ENCODE measurements around the gene B3GNT3. TPM values are rescaled to one million over a fixed set of nuclear protein-coding genes. Genes with fewer than 3 reads are reported as not detected.
A peak's percentile ranks its signal among the peaks of the same experiment; 100 is the strongest.

Gene B3GNT3
- total and polyA plus RNA-seq, 2 of the 13 experiments (the other 11 are each of a cell fraction or from before 2014, with no cell fraction given): 0.86 to 4.0 TPM

DNA sequence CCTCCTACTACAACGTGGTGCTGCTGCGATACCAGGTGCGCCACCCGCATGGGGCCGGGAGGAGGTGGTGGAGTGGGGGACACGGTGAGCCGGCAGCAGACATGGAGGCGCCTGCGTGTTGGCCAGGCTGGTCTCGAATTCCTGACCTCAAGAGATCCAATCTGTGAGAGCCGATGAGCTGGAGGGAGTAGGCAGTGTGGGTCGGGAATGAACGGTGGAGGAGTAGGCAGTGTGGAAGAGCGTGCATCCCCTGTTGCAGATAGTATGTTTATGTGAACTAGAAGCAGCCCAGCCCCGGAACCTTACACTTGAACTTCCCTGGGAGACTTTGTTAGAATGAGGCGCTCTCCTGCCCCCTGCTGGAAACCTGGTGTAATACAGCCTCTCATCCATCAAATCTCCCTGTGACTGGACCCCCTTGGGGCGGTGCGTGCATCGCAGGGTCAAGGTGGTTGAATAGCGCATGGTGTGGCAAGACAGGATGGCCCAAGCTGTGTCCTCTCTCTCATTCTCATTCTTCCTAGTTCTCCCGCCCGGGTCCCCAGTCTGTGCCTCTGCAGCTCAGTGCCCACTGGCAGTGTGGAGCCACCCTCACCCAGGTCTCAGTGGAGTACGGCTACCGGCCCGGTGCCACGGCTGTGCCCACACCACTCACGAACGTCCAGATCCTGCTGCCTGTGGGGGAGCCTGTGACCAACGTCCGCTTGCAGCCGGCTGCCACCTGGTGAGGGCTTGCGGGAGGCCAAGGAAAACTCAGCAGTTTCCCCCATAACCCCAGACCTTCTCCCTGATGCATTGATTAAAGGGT is 10.5 kb upstream of the B3GNT3 start (continued):
- TF ChIP-seq RAD21 (CRISPR knock-in tag; IDR thresholded peaks at IDR 0.05) (peak; percentile 56; the same call in 1 of the 2 replicates), ZNF501 (CRISPR knock-in tag; IDR thresholded peaks at IDR 0.05) (no peak)

DNA sequence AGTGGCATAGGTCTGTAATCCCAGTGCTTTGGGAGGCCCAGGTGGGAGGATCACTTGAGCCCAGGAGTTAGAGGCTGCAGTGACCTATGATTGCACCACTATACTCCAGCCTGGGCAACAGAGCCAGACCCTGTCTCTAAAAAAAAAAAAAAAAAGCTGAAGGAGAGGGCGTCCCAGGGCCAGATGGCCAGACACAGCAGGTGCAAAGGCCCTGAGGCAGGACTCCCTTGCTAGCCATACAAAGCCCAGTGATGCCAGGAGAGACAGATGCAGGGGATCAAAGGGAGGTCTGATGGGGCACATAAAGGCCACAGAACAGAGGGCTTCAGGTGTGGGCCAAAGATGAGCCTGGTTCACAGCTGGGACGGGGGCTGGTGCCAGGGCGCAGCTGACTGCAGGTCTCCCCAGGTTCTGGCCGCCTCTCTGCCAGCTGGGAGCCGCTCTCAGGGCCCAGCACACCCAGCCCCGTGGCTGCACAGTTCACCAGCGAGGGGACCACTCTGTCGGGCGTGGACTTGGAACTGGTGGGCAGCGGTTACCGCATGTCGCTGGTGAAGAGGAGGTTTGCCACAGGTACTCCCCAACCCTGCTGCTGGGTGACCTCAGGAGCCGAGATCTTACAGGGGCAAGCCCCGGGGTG is 7.5 kb upstream of the B3GNT3 start:
- Histone ChIP-seq H3K4me2 (ENCODE audit: low read depth, low read length) (no peak overlapping the region), H4K20me1 (ENCODE audit: insufficient read depth, low read length) (no peaks in the 10 kb centered on the region), H3K79me2 (ENCODE audit: insufficient read depth, low read length) (no peaks in the 10 kb centered on the region), H3K27me3 (ENCODE audit: control insufficient read depth in 1 of 2, insufficient read depth in 2 of 2, low read length in 2 of 2) (no peaks in the 10 kb centered on the region), H3K4me3 (replicated peaks in 1 of 3; ENCODE audit: insufficient read depth in 1 of 3, low read depth in 2 of 3, low read length in 3 of 3) (no peak overlapping the region), H3K4me1 (ENCODE audit: insufficient read depth, low read length) (no peaks in the 10 kb centered on the region), H3K9ac (ENCODE audit: insufficient read depth, low read depth, low read length) (no peak overlapping the region), H3K27ac (ENCODE audit: extremely low read length, insufficient read depth, low read length) (no peak overlapping the region), H3K36me3 (replicated peaks in 1 of 2; ENCODE audit: control insufficient read depth in 1 of 2, insufficient read depth in 2 of 2, low read length in 2 of 2) (0 out of 5 replicates have a peak, but pooled peaks cover 0 to 4% of the 10 kb centered on the region in 2 experiments), H2AFZ (ENCODE audit: low read length) (no peak overlapping the region), H3K9me3 (ENCODE audit: low read length) (no peaks in the 10 kb centered on the region)
- FAIRE-seq (no peak), ATAC-seq (no peak), DNase-seq (ENCODE audit: low spot score) (no peak)
- in situ Hi-C loops (cut with HindIII; ENCODE audit: extremely low pct_ligation_motif_present, low pct_unique_long_range_greater_than_20kb): no loop called here
- WGBS (ENCODE audit: low lambda C conversion rate): 96% methylated on average over 9 of the region's 14 CpGs
- TF ChIP-seq ZNF251 (CRISPR knock-in tag; IDR thresholded peaks at IDR 0.05) (no peak), ZBTB20 (CRISPR knock-in tag; IDR thresholded peaks at IDR 0.05; ENCODE audit: borderline replicate concordance, low read depth) (no peak), XBP1 (CRISPR knock-in tag; IDR thresholded peaks at IDR 0.05) (no peak), NBN (conservative IDR thresholded peaks at IDR 0.05) (no peak), ZNF530 (CRISPR knock-in tag; IDR thresholded peaks at IDR 0.05; ENCODE audit: low read depth) (no peak), CC2D1A (CRISPR knock-in tag; IDR thresholded peaks at IDR 0.05) (no peak), ZFP37 (CRISPR knock-in tag; IDR thresholded peaks at IDR 0.05; ENCODE audit: borderline replicate concordance) (no peak), HBP1 (CRISPR knock-in tag; IDR thresholded peaks at IDR 0.05; ENCODE audit: low read depth) (no peak), CBX1 (IDR thresholded peaks at IDR 0.05; ENCODE audit: low read depth) (no peak), NKX3-1 (CRISPR knock-in tag; IDR thresholded peaks at IDR 0.05) (no peak), HMG20B (CRISPR knock-in tag; conservative IDR thresholded peaks at IDR 0.05) (no peak)
- CTCF ChIA-PET (ENCODE audit: low intra/inter-chr PET ratio, low total read pairs): no interaction called here
- no TSS peak for BruUV-seq (replicated peaks)
- intact Hi-C loops (cut with micrococcal nuclease; ENCODE audit: unreplicated experiment): no loop called here
- POLR2A ChIA-PET: no interaction called here

Data from HepG2 (cell line).